SK-N-SH (cell line): ENCODE measurements around the gene SDE2.

ENCODE experiments used
- CTCF ChIP-seq: fragments of 200-600 bp; sonication (generic); IDR thresholded peaks from 2 replicates; pipeline ENCODE4 v1.6.1; 2017; ENCODE audit warnings: antibody characterized with exemption, mild to moderate bottlenecking, moderate library complexity
- IRF3 ChIP-seq: fragments of 150-350 bp; IDR thresholded peaks from 2 replicates; pipeline ENCODE4 v1.6.1; 2016; ENCODE audit warnings: mild to moderate bottlenecking, low read depth, low read length
- MAX ChIP-seq: IDR thresholded peaks from 2 replicates; pipeline ENCODE4 v1.4.0; 2012; ENCODE audit warnings: low read depth
- MXI1 ChIP-seq: IDR thresholded peaks from 2 replicates; pipeline ENCODE4 v1.6.1; 2012; ENCODE audit warnings: mild to moderate bottlenecking, low read depth, low read length, improper control_type of control experiment
- POLR2AphosphoS5 ChIP-seq: IDR thresholded peaks from 2 replicates; pipeline ENCODE4 v1.6.1; 2012; ENCODE audit warnings: low read depth, low read length
- RFX5 ChIP-seq: IDR thresholded peaks from 2 replicates; pipeline ENCODE4 v1.6.1; 2012; ENCODE audit warnings: mild to moderate bottlenecking, improper control_type of control experiment, low read length
- SIN3A ChIP-seq: IDR thresholded peaks from 2 replicates; pipeline ENCODE4 v1.6.1; 2012; ENCODE audit warnings: low read depth, mild to moderate bottlenecking, low read length, moderate library complexity, borderline replicate concordance
- SMC3 ChIP-seq: IDR thresholded peaks from 2 replicates; pipeline ENCODE4 v1.6.1; 2012; ENCODE audit warnings: low read depth, low read length, improper control_type of control experiment

GRCh38 chr1:225950905-225951497 is 48.1 kb downstream of the SDE2 start:
- TF ChIP-seq POLR2AphosphoS5 (no peak), IRF3 (no peak), CTCF (no peak), SMC3 (no peak), RFX5 (no peak), SIN3A (no peak), MAX (no peak), MXI1 (no peak)
